ENCODE results near the gene APEX1.

DNA sequence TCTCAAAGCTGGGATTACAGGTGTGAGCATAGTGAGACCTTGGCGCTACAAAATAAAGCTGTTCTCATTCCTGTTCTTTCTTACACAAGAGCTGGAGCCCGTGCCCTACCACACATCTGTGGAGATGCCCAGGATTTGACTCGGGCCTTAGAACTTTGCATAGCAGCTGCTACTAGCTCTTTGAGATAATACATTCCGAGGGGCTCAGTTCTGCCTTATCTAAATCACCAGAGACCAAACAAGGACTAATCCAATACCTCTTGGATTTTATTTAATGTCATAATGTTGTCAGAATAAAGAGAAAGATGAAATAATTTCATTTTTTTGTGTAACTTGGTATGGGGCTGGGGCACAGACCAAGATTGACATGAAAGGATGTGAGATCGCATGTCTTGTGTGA is 21.8 kb downstream of the APEX1 start:
- TF ChIP-seq CTCF (IDR thresholded peaks at IDR 0.05; ENCODE audit: low read length) (no peak), EZH2phosphoT487 (IDR thresholded peaks at IDR 0.05; ENCODE audit: low read length) (no peak)
